ENCODE measurements around the gene STIL.
"Not testable (repeated sequence)": the region's sequence is repeated elsewhere in the genome, so short reads cannot be mapped to it uniquely, and the experiment has no call there.

The STIL gene

DNA sequence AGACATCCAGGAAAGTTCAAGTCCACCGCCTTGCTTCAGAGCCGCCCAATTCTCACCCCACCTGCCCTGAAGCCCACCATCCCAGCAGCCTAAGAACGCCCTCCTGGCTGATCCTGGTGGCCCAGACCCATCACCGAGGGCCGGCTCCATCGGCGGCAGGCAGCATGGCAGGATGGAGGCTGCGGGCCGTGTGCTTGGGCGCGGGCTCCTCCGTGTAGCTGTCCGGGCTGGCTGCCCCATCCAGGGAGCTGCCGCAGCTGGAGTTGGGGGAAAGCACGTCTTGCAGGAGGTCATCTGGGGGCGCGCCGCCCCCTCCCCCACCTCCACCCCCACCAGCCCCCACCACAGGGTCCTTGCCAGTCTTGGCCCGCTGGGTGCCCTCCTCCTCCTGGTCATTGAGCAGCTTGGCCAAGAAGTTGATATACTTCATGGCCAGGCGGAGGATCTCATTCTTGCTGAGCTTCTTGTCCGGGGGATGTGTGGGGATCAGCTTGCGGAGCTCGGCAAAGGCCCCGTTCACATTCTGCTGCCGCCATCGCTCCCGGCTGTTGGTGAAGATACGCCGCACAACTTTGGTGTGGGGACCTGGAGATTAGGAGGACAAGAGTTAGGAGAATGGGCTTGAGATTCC, 94.2 kb downstream of the STIL start:
- no peak for DNase-seq (ENCODE audit: low read depth)

DNA sequence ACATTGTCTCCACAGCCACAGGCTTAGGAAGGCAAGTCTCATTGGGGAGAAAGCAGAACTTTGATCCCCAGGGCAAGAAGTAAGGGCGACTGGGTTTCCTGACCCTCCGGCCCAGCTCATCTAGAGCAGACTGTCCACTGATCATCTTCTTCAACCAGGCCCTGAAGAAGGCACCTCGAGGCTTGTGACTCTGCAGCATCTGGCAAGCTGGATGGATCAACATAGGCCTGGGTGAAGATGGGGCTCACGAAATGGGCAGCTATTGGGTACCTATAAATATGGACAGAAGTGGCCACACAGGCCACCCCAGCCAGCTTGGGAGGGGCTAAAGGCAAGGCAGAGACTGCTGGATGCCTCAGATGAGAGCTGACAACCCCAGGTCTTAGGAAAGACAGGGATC, 94.9 kb downstream of the STIL start:
- DNase-seq (ENCODE audit: low read depth): no peak

DNA sequence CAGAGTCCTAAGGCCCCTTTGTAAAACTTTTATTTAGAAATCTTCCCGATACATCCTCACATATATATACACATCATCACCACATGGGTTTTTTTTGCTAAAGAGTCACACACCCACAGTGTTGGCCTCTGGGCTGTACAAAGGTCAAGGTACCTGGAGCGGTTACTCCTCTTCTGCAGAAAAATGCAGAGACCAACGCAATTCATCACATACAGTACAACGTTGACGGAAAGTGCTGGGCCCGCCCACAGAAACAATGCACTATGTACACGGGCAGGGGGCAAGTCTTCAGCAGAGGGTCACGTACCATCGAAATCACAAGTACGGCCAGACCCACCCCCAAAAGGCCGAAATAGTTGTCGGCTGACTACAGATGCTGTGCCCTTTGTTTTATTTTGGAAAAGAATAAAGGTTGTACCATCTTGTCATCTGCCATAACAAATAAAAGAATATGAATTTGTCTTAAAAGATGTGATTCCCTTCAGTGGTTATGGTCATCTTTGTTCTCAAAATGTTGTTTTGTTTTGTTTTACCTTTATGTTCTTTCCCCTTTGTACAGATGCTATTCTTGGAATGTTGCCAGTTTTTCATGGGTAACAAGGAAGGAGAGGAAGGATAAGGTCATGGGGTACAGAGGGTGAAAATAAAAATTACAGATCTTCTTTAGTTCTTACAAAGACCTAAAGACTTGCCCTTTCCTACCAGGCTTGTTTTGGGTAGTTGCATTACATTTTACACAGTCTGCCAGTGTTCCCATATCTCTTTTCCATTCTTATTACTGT, 97.5 kb downstream of the STIL start:
- no peak for DNase-seq (ENCODE audit: low read depth)

DNA sequence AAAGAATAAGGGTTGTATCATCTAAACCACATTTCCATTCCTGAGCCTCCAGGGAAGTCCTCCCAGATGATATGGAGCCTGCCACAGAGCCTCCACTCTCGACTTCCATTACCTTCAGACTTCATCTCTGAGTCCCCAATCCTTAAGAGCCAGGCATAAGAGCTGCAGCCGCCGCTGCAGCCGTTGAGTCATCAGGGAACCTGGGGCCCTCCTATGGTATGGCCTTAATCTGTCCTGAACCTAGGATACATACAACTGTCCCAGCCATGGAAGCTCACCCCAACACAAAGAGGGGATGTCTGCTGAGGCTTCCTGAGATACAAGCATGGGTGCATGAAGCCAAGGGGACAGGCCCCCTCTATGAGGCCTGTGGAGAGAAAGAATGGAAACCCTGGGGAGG, 98.2 kb downstream of the STIL start:
- no peak for DNase-seq (ENCODE audit: low read depth)

DNA sequence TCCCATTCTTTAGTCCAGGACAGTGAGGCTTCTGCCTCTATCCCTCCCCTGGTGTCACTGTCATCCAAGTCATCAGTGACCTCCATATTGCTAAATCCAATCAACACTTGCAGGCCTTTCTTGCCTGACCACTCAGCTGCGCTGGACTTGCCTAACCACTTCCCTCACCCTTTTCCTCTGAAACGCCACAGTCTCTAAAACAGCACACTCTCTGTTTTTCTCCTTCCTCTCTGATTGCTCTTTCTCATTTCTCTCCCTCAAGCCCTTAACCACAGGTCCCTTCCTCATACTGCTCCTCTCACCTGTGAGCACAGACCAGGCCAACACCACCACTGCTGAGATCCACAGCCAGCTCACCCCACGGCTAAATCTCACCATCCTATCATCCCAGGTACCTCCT, 99.4 kb downstream of the STIL start:
- DNase-seq (ENCODE audit: low read depth): no peak

DNA sequence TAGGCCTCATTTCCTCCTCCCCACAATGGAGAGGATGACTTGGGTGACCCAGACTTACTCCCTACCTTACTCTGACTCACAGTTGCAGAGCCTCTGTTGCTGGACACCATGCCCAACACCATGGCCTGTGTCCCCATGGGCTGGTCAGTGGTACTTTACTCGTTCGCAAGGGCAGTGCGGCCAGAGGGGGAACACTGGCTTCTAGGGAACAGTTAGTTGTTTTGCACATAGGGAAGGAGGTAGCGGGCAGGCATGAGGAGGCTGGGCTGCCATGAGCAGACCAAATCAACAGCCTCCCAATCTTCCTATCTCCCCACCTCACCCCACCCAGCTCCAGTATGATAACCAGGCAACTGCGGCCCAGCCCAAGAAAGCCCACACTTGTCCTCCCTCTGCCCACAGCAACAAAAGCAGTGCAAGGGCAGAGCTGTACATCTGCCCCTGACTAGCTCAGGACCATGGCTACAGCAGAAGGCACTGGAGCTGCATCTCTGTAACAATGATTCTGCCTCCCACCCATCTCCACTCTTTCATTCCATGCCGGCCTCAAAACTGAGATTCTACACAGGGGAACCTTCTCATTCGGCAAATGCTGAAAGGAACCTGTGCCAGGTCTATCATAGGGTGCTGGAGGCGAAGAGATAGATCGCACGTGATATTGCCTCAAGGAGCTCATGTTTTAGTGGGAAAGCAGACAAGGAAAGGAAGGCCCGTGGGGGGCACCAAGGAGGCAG, 100.5 kb downstream of the STIL start:
- DNase-seq (ENCODE audit: low read depth): no peak

DNA sequence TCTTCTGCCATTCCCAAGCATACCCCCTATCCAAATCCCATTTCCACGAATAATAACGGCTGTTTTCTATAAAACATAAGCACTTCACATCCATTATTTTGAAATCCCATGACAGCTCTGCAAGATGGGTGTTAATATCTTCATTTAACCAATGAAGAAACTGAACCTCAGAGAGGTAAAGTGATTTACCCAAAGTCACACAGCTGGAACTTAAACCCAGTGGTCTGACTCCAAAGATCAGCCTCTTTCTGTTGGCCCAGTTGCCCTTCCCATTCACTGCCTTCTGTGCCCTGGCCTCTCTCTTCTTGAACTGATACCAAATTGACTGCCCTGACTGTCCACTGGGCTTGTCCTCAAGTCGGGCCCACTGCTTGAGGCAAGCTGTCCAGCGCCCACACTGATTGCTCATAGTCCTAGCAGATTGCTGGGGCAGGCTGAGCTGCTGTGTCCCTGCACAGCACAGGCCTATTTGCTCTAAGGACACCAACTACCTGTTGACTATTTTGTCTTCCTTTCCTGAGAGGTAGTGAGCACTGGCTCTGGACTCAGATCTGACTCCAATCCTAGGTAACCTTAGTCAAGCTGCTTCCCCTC, 101.2 kb downstream of the STIL start:
- DNase-seq (ENCODE audit: low read depth): no peak

DNA sequence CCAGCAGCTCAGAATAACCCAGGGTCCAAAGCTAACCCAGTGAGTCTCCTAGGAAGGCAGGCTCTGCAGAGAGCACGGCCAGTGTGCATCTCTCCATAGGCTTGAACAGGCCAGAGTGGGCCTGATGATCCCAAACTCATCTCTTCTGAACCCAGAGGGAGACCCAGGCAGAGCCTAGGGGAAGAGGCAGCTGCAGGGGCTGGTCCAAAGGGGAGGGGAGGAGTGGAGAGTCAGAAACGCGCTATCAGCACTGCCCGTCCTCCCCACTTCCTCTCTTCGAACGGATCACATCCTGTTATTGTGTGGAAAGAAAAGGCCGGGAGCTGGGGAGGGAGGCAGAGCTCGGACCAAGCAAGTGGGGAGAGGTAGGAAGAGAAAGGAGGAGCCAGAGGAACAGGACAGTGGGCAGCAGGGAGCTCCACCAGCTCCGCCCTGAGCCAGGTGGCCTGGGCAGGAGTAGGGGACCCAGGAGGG, 102.1 kb downstream of the STIL start:
- DNase-seq (ENCODE audit: low read depth): no peak

DNA sequence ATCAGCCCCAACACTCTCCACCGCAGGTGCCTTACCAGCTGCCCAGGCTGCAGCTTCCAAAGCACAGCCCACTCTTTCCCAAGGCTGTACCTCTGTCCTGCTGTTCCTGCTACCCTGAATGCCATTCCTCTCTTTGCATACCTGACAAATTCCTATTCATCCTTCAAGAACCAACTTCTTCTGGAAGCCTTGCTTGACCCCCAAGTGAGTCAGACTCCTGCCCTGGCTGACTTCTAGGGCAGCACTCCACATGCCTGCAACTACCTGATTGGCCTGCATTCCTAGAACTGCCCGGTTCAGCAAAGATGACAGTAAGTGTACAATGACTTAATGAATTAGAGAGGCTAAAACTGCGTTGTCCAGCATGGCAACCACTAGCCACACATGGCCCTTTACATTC, 103.3 kb downstream of the STIL start:
- no peak for DNase-seq (ENCODE audit: low read depth)

DNA sequence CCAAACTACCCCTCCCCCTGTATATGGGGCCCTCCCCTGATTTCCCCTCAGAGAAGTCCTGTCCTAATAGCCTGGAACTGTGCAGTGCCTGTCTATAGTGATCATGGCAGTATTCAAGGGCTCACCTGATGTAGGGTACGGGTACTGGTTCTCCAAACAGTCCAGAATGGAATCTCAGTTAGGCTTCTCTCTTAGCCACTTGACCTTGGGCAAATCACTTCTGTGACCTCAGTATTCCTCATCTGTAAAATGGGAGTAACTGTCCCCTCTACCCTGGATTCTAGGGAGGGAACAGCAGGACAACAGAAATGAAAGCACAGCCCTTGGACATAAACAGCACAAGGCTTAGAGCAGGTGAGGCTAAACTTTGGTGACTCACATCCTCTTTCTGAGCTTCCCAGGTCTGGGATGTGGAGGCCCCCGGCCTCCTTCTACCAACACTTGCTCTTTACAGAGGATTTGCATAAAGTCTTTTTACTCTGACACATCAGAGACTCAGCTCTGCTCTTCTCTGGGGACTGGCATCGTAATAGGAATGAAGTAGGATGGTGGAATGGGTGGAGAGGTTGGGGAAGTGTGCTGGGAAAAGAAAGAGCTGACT, 104.1 kb downstream of the STIL start:
- DNase-seq (ENCODE audit: low read depth): no peak

DNA sequence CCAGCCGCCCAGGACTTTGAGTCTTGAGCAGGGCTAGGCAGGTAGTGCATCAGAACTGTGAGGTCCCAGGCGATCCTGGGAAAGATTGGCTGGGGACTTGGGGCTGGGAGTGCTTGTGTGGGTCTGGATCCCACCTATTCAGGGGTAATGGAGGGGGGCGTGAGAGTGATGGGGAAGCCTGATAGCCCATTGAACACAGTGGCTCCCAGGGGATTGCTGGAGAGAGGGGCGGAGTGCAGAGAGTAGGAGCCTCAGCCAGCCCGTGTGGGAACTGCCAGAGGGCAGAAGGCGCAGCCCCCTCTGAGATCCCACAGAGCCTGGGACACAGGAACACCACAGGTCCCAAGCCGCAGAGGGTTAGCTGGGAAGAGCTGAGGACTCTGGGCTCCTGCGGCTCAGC, 104.9 kb downstream of the STIL start:
- DNase-seq (ENCODE audit: low read depth): no peak

DNA sequence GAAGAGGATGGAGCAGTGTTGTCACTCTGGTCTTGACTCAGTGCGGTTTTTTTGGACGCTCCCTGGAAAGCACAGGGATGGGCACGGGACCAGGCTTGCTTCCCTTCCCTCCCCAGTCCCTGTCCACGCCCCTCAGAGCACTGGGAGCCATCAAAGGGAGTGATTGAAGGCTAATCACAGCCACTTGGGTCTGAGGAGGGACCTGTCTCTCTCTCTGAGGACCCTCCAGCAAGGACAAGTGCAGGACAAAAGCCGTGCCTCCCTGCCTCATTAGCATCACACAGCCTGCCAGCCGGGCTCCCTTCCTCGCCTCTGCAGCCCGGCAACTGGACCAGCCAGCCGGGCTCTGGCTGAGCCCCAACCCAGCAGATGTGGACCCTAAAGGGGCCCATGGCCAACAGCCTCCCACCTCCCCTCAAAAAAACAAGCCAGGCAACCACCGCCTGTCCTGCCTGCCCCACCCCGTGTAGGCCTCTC, 105.5 kb downstream of the STIL start:
- no peak for DNase-seq (ENCODE audit: low read depth)

DNA sequence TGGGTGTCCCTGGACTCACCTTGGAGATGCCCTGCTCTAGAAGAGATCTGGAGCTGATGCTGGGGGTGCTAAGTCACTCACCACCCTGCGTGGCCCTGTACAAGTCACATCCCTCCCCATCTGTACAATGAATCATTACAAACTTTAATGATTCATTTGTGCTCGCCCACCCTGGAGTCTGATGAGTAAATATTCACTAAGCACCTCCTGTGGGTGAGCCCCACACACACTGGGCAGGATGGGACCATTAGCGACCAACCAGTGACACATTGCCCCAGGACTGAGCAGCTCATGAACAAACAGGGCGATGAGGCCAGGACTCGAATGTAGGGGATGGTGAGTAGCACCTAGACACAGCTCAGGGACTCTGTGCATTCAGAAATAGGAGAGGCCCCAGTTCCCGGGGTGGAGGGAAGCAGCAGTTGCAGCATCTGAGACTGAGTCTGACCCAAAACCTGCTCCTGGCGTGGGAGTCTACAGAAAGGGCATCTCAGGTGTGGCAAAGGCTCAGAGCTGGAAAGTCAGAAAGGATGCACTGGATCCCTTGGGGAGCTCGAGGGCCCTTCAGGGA, 106.1 kb downstream of the STIL start:
- no peak for DNase-seq (ENCODE audit: low read depth)

DNA sequence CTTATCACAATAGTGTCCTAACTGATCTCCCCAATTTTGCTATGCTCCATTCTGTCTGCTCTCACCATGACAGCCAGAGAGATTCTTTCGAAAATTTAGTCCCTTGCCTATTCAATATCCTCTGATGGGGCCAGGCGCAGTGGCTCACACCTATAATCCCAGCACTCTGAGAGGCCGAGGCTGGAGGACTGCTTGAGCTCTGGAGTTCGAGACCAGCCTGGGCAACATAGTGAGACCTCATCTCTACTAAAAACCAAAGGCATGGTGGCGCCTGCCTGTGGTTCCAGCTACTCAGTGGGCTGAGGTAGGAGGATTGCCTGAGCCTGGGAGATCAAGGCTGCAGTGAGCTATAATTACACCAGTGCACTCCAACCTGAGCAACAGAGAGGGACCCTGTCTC, 108.0 kb downstream of the STIL start:
- DNase-seq (ENCODE audit: low read depth): no peak

DNA sequence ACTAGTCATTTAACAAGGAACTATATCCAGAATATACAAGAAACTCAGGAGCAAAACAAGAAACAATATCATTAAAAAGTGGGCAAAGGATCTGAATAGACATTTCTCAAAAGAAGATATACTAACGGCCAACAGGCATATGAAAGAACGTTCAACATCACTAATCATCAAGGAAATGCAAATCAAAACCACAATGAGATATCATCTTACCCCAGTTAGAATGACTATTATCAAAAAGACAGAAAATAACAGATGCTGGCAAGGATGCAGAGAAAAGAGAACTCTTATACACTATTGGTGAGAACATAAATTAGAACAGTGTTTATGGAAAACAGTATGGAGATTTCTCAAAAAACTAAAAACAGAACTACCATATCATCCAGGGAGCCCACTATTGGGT, 110.4 kb downstream of the STIL start:
- not testable (repeated sequence) for DNase-seq (ENCODE audit: low read depth)

DNA sequence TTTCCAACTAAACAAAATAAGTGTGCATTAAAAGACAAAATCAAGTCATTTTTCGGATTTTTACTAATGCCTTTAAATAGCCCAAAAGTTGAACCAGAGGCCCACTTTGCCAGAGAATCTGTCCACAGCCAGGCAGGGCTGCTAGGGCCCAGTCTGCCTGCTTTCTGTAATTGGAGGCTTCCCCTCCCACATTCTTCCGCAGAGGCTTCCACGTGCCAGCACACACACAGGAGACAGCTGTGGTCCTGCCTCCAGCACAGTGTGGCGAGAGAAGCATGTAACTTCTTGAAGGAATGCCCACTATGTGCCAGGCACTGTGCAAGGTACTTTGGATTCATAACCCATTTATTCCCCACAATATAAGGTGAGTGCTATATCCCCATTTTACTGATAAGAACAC, 112.8 kb downstream of the STIL start:
- no peak for DNase-seq (ENCODE audit: low read depth)
